ENCODE data around the gene TIMM10. TPM values are rescaled to one million over a fixed set of nuclear protein-coding genes. Genes with fewer than 3 reads are reported as not detected.

Gene TIMM10
- total RNA-seq, 6 experiments from 2014 or later: 19.6 to 48.5 (median 39.0) TPM

DNA sequence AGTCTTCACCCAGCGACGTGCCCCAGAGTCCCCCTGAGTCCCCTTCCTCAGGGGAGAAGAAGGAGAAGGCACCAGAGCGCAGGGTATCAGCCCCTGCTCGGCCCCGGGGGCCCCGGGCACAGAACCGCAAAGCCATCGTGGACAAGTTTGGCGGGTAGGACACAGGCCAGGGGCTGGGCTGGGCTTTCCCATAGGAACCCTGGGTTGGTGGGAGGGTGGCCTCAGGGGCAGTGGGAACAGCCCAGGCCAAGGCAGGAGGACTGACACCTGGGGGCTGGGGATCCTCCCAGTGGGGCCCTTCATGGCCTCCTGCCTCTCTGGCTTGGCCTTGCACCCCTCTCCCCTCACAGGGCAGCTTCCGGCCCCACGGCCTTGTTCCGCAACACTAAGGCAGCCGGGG, 15.3 kb upstream of the TIMM10 start:
- H3K4me3 ChIP-seq: no peak overlapping the region
- DNase-seq: no peak
- peaks cover 0 to 18% (median 2%) of the 10 kb centered on the region in 4 donors for H3K36me3 ChIP-seq
- H3K27ac ChIP-seq: no peak overlapping the region
- WGBS (ENCODE audit: insufficient coverage, low coverage, low lambda C conversion rate, missing lambda C conversion rate): 90% methylated on average over 7 of the region's 13 CpGs
- no peaks in the 10 kb centered on the region for H3K4me1 ChIP-seq
- no peaks in the 10 kb centered on the region for H3K27me3 ChIP-seq
- intact Hi-C loops (cut with DNase I): no loop called here
- TF ChIP-seq, protein P1, sequence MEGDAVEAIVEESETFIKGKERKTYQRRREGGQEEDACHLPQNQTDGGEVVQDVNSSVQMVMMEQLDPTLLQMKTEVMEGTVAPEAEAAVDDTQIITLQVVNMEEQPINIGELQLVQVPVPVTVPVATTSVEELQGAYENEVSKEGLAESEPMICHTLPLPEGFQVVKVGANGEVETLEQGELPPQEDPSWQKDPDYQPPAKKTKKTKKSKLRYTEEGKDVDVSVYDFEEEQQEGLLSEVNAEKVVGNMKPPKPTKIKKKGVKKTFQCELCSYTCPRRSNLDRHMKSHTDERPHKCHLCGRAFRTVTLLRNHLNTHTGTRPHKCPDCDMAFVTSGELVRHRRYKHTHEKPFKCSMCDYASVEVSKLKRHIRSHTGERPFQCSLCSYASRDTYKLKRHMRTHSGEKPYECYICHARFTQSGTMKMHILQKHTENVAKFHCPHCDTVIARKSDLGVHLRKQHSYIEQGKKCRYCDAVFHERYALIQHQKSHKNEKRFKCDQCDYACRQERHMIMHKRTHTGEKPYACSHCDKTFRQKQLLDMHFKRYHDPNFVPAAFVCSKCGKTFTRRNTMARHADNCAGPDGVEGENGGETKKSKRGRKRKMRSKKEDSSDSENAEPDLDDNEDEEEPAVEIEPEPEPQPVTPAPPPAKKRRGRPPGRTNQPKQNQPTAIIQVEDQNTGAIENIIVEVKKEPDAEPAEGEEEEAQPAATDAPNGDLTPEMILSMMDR (IDR thresholded peaks at IDR 0.05): no peak
- TF ChIP-seq POLR2A (IDR thresholded peaks at IDR 0.05): no peak
- peak in 1 of 4 donors; percentile 26 for ATAC-seq
- no peaks in the 10 kb centered on the region for H3K9me3 ChIP-seq

DNA sequence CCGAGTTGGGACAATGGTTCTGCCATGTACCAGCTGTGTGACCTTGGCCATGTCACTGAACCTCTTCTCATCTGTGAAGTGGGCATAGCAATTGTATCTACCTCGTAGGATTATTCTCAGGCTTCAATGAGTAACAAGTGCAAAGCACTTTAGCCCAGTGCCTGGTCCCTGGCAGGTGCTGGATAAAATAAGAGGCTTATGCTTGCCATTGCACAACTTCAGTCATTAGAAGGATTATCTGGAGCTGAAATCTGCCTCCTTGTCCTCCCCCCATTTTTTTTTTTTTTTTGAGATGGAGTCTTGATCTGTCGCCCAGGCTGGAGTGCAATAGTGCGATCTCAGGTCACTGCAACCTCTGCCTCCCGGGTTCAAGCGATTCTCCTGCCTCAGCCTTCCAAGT, 14.0 kb upstream of the TIMM10 start:
- no peak overlapping the region for H3K4me3 ChIP-seq
- H3K9me3 ChIP-seq: no peaks in the 10 kb centered on the region
- H3K4me1 ChIP-seq: no peaks in the 10 kb centered on the region
- DNase-seq (no peak), ATAC-seq (no peak)
- WGBS (ENCODE audit: insufficient coverage, low coverage, low lambda C conversion rate, missing lambda C conversion rate): 87% methylated on average over 6 of the region's 6 CpGs
- intact Hi-C loops (cut with DNase I): no loop called here
- H3K36me3 ChIP-seq: peaks cover 0 to 5% (median under 1%) of the 10 kb centered on the region in 4 donors
- no peak for TF ChIP-seq POLR2A (IDR thresholded peaks at IDR 0.05)
- TF ChIP-seq, protein P1 (IDR thresholded peaks at IDR 0.05): no peak
- no peaks in the 10 kb centered on the region for H3K27me3 ChIP-seq
- no peak overlapping the region for H3K27ac ChIP-seq

DNA sequence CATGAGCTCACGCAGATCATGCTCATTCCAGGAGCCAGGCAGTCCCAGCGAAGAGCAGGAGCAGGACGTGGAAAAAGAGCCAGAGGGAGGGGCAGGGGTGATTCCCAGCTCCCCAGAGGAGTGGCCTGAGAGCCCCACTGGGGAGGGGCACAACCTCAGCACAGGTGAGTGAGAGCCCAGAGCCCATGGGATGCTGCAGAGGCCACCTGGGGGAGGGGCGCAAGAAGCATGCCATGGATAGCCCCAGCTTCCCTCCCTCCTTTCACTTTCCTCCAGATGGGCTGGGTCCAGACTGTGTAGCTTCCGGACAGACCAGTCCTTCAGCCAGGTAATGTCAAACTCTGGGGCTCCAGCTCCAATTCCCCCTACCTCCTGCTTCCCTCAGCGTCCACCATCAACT, 13.0 kb upstream of the TIMM10 start:
- Histone ChIP-seq H3K27me3 (no peaks in the 10 kb centered on the region), H3K4me1 (no peaks in the 10 kb centered on the region), H3K4me3 (no peak overlapping the region), H3K36me3 (no peaks in the 10 kb centered on the region), H3K9me3 (no peaks in the 10 kb centered on the region), H3K27ac (no peak overlapping the region)
- ATAC-seq (no peak), DNase-seq (no peak)
- intact Hi-C loops (cut with DNase I): no loop called here
- no peak for TF ChIP-seq POLR2A (IDR thresholded peaks at IDR 0.05)
- TF ChIP-seq, protein P1 (IDR thresholded peaks at IDR 0.05): no peak
- WGBS (ENCODE audit: insufficient coverage, low coverage, low lambda C conversion rate, missing lambda C conversion rate): 89% methylated on average over 1 of the region's 6 CpGs

DNA sequence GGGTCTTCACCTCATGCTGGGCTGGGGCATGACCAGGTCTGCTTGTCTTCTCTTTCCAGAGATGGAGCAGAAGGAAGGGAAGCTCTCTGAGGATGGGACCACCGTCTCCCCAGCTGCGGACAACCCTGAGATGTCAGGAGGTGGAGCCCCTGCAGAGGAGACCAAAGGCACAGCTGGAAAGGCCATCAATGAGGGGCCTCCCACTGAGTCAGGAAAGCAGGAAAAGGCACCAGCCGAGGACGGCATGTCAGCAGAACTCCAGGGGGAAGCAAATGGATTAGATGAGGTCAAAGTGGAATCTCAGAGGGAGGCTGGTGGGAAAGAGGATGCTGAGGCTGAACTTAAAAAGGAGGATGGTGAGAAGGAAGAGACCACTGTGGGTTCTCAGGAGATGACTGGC, 12.0 kb upstream of the TIMM10 start:
- intact Hi-C loops (cut with DNase I): no loop called here
- WGBS (ENCODE audit: insufficient coverage, low coverage, low lambda C conversion rate, missing lambda C conversion rate): 65% methylated on average over 3 of the region's 4 CpGs
- ATAC-seq: no peak
- H3K9me3 ChIP-seq: no peaks in the 10 kb centered on the region
- no peak for TF ChIP-seq POLR2A (IDR thresholded peaks at IDR 0.05)
- TF ChIP-seq, protein P1 (IDR thresholded peaks at IDR 0.05): no peak
- DNase-seq: no peak
- no peak overlapping the region for H3K4me3 ChIP-seq
- H3K4me1 ChIP-seq: no peaks in the 10 kb centered on the region
- H3K36me3 ChIP-seq: no peaks in the 10 kb centered on the region
- H3K27ac ChIP-seq: no peak overlapping the region
- no peaks in the 10 kb centered on the region for H3K27me3 ChIP-seq

DNA sequence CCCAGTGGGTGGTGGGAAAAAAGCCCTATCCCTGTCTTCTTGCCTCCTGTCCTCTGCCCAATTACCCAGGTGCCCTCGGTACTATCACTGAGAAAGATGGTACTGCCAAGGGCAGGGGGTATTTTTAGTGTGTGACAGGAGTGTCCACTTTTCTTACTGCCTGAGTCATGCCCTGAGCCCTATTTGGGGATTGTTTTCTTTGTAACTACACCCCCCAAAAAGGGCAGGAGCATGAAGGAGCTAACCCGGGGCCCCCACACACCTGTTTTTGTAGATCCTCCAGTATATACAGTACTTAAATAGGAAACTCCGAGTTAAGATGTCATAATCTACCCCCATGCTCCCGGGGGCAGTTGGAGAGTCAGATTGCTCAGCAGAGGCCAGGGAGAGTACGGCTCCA, 10.6 kb upstream of the TIMM10 start:
- TF ChIP-seq, protein P1 (IDR thresholded peaks at IDR 0.05): no peak
- TF ChIP-seq POLR2A (IDR thresholded peaks at IDR 0.05): no peak
- intact Hi-C loops (cut with DNase I): no loop called here
- ATAC-seq: no peak

More for the DNA sequence above, 10.6 kb upstream of the TIMM10 start:
- H3K4me1 ChIP-seq: no peaks in the 10 kb centered on the region
- no peaks in the 10 kb centered on the region for H3K36me3 ChIP-seq
- no peak overlapping the region for H3K27ac ChIP-seq
- WGBS (ENCODE audit: insufficient coverage, low coverage, low lambda C conversion rate, missing lambda C conversion rate): 90% methylated on average over 2 of the region's 5 CpGs
- H3K4me3 ChIP-seq: no peak overlapping the region
- no peaks in the 10 kb centered on the region for H3K9me3 ChIP-seq
- DNase-seq: no peak
- H3K27me3 ChIP-seq: no peaks in the 10 kb centered on the region

Measured in right lobe of liver (tissue), 6 donors.